ENCODE data around the gene NGEF.

GRCh38 chr2:233022561-233022960 lies 9.5 kb upstream of the NGEF start:
- TF ChIP-seq CTCF (IDR thresholded peaks at IDR 0.05; ENCODE audit: insufficient read depth, low read length, poor library complexity, severe bottlenecking) (no peak), EZH2phosphoT487 (conservative IDR thresholded peaks at IDR 0.05; ENCODE audit: low read length) (no peak)

Data from SU-DHL-6 (cell line).